Karpas-422 (cell line): ENCODE data around the gene LY86. TPM values are rescaled to one million over a fixed set of nuclear protein-coding genes. Genes with fewer than 3 reads are reported as not detected.

Source experiments
- DNase-seq: peaks from one replicate; pipeline ENCODE4 v3.0.0-alpha.2; 2015
- H2AFZ ChIP-seq: fragments of 200-600 bp; sonication (generic); 2 replicates; pipeline ENCODE4 v1.6.1; 2014; ENCODE audit warnings: antibody characterized with exemption, low read length, mixed read lengths
- H3K27ac ChIP-seq: fragments of 200-600 bp; sonication (generic); 2 replicates; pipeline ENCODE4 v1.5.1; 2014; ENCODE audit warnings: mild to moderate bottlenecking, low read length, moderate library complexity
- H3K27me3 ChIP-seq: fragments of 200-600 bp; sonication (generic); 2 replicates; pipeline ENCODE4 v1.6.1; 2014; ENCODE audit warnings: low read length, mixed read lengths
- H3K36me3 ChIP-seq: fragments of 200-600 bp; sonication (generic); 2 replicates; pipeline ENCODE4 v1.6.1; 2014; ENCODE audit warnings: low read length, mixed read lengths; ENCODE audit not compliant: insufficient read depth
- H3K4me1 ChIP-seq: fragments of 200-600 bp; sonication (generic); 2 replicates; pipeline ENCODE4 v1.6.1; 2014; ENCODE audit warnings: mild to moderate bottlenecking, low read length, mixed read lengths
- H3K4me2 ChIP-seq: fragments of 200-600 bp; sonication (generic); 2 replicates; pipeline ENCODE4 v1.6.1; 2014; ENCODE audit warnings: low read length, low read depth, mild to moderate bottlenecking; ENCODE audit not compliant: poor library complexity, severe bottlenecking
- H3K4me3 ChIP-seq: fragments of 200-600 bp; sonication (generic); 2 replicates; pipeline ENCODE4 v1.5.1; 2014; ENCODE audit warnings: mild to moderate bottlenecking, antibody characterized with exemption, low read length, mixed read lengths
- H3K79me2 ChIP-seq: fragments of 200-600 bp; sonication (generic); 2 replicates; pipeline ENCODE4 v1.6.1; 2014; ENCODE audit warnings: mild to moderate bottlenecking, low read length, mixed read lengths
- H3K9ac ChIP-seq: fragments of 200-600 bp; sonication (generic); 2 replicates; pipeline ENCODE4 v1.6.0; 2014; ENCODE audit warnings: low read length
- H3K9me2 ChIP-seq: fragments of 200-600 bp; sonication (generic), shearing (Covaris generic); replicated peaks from 2 replicates; pipeline ENCODE4 v1.6.0; 2014; ENCODE audit warnings: mild to moderate bottlenecking, low read length, moderate library complexity; ENCODE audit not compliant: insufficient read depth
- H3K9me3 ChIP-seq: fragments of 300-700, 200-600 bp; sonication (generic); 2 replicates; pipeline ENCODE4 v1.6.1; 2014; ENCODE audit warnings: low read length, mixed read lengths
- H4K20me1 ChIP-seq: fragments of 200-600 bp; sonication (generic); 2 replicates; pipeline ENCODE4 v1.6.1; 2014; ENCODE audit warnings: mild to moderate bottlenecking, antibody characterized with exemption, low read length, low read depth; ENCODE audit not compliant: insufficient read depth
- total RNA-seq: library from RNA; depleted of rRNA; stranded (reverse); fragments of >200 nt; shearing (Covaris generic); gene quantifications from 2 replicates; pipeline ENCODE4 v1.2.3, GENCODE V29; 2014; ENCODE audit warnings: low replicate concordance

The LY86 gene
- total RNA-seq, 1 experiment from 2014 or later = 187 TPM

GRCh38 chr6:6674872-6675271 lies 86.4 kb downstream of the LY86 start:
- no peak overlapping the region for H3K27ac ChIP-seq
- H2AFZ ChIP-seq = no peak overlapping the region
- H3K4me3 ChIP-seq = no peak overlapping the region
- H3K27me3 ChIP-seq = no peaks in the 10 kb centered on the region
- no peak overlapping the region for H3K4me2 ChIP-seq
- H3K9me2 ChIP-seq = no peaks in the 10 kb centered on the region
- DNase-seq = peak; percentile 71
- no peaks in the 10 kb centered on the region for H3K36me3 ChIP-seq
- no peaks in the 10 kb centered on the region for H4K20me1 ChIP-seq
- H3K9ac ChIP-seq = no peak overlapping the region
- no peaks in the 10 kb centered on the region for H3K9me3 ChIP-seq
- H3K4me1 ChIP-seq = peaks cover 3% of the 10 kb centered on the region; the same call in 1 of the 2 replicates
- H3K79me2 ChIP-seq = no peaks in the 10 kb centered on the region

- DNase-seq = peak; percentile 90
- Histone ChIP-seq H4K20me1 (no peaks in the 10 kb centered on the region), H2AFZ (no peak overlapping the region), H3K4me2 (no peak overlapping the region), H3K27me3 (no peaks in the 10 kb centered on the region), H3K79me2 (no peaks in the 10 kb centered on the region), H3K4me3 (no peak overlapping the region), H3K9me2 (no peaks in the 10 kb centered on the region), H3K36me3 (no peaks in the 10 kb centered on the region), H3K4me1 (peaks cover 3% of the 10 kb centered on the region; the same call in 1 of the 2 replicates), H3K9me3 (no peaks in the 10 kb centered on the region), H3K9ac (no peak overlapping the region), H3K27ac (no peak overlapping the region)
These were observed 88.5 kb downstream of the LY86 start for GRCh38 chr6:6676910-6677441.

- Histone ChIP-seq H3K27ac (no peak overlapping the region), H3K4me3 (no peak overlapping the region), H3K4me2 (no peak overlapping the region), H3K4me1 (peaks cover 3% of the 10 kb centered on the region; the same call in 1 of the 2 replicates), H3K79me2 (no peaks in the 10 kb centered on the region), H3K27me3 (no peaks in the 10 kb centered on the region), H2AFZ (no peak overlapping the region), H4K20me1 (no peaks in the 10 kb centered on the region), H3K9me2 (no peaks in the 10 kb centered on the region), H3K9ac (no peak overlapping the region), H3K36me3 (no peaks in the 10 kb centered on the region), H3K9me3 (no peaks in the 10 kb centered on the region)
- DNase-seq = no peak
These were observed 89.7 kb downstream of the LY86 start for GRCh38 chr6:6678185-6678671.

GRCh38 chr6:6678811-6679210 lies 90.3 kb downstream of the LY86 start:
- Histone ChIP-seq H3K4me2 (no peak overlapping the region), H3K79me2 (no peaks in the 10 kb centered on the region), H2AFZ (no peak overlapping the region)

GRCh38 chr6:6679633-6680032 lies 91.1 kb downstream of the LY86 start:
- Histone ChIP-seq H3K9ac (no peak overlapping the region), H3K27ac (no peak overlapping the region), H3K4me1 (peaks cover 3% of the 10 kb centered on the region; the same call in 1 of the 2 replicates), H3K4me2 (no peak overlapping the region), H3K4me3 (no peak overlapping the region), H3K9me2 (no peaks in the 10 kb centered on the region), H3K79me2 (no peaks in the 10 kb centered on the region), H2AFZ (no peak overlapping the region), H4K20me1 (no peaks in the 10 kb centered on the region), H3K36me3 (no peaks in the 10 kb centered on the region), H3K27me3 (no peaks in the 10 kb centered on the region), H3K9me3 (no peaks in the 10 kb centered on the region)
- DNase-seq = no peak

More at GRCh38 chr6:6678811-6679210, 90.3 kb downstream of the LY86 start:
- peaks cover 3% of the 10 kb centered on the region; the same call in 1 of the 2 replicates for H3K4me1 ChIP-seq
- H3K27me3 ChIP-seq = no peaks in the 10 kb centered on the region
- DNase-seq = no peak
- H3K27ac ChIP-seq = no peak overlapping the region
- H4K20me1 ChIP-seq = no peaks in the 10 kb centered on the region
- H3K9me2 ChIP-seq = no peaks in the 10 kb centered on the region
- H3K9me3 ChIP-seq = no peaks in the 10 kb centered on the region
- H3K9ac ChIP-seq = no peak overlapping the region
- H3K4me3 ChIP-seq = no peak overlapping the region
- H3K36me3 ChIP-seq = no peaks in the 10 kb centered on the region

- Histone ChIP-seq H3K4me2 (no peak overlapping the region), H3K9me2 (no peaks in the 10 kb centered on the region)
These were observed 92.0 kb downstream of the LY86 start for GRCh38 chr6:6680526-6680925.

GRCh38 chr6:6681075-6681849 lies 92.7 kb downstream of the LY86 start:
- no peaks in the 10 kb centered on the region for H3K9me3 ChIP-seq
- no peak for DNase-seq
- no peaks in the 10 kb centered on the region for H3K79me2 ChIP-seq
- no peak overlapping the region for H3K27ac ChIP-seq
- no peaks in the 10 kb centered on the region for H4K20me1 ChIP-seq
- H3K4me1 ChIP-seq = peaks cover 9% of the 10 kb centered on the region
- H3K4me2 ChIP-seq = no peak overlapping the region
- no peaks in the 10 kb centered on the region for H3K36me3 ChIP-seq
- H3K9me2 ChIP-seq = no peaks in the 10 kb centered on the region
- no peaks in the 10 kb centered on the region for H3K27me3 ChIP-seq
- H3K9ac ChIP-seq = no peak overlapping the region
- H2AFZ ChIP-seq = no peak overlapping the region
- no peak overlapping the region for H3K4me3 ChIP-seq

More at GRCh38 chr6:6680526-6680925, 92.0 kb downstream of the LY86 start:
- no peaks in the 10 kb centered on the region for H3K79me2 ChIP-seq
- peaks cover 3% of the 10 kb centered on the region for H3K4me1 ChIP-seq
- H3K27me3 ChIP-seq = no peaks in the 10 kb centered on the region
- no peaks in the 10 kb centered on the region for H3K36me3 ChIP-seq
- no peak overlapping the region for H3K4me3 ChIP-seq
- no peak overlapping the region for H3K9ac ChIP-seq
- H3K27ac ChIP-seq = no peak overlapping the region
- no peaks in the 10 kb centered on the region for H4K20me1 ChIP-seq
- no peaks in the 10 kb centered on the region for H3K9me3 ChIP-seq
- no peak overlapping the region for H2AFZ ChIP-seq
- no peak for DNase-seq

- H2AFZ ChIP-seq = no peak overlapping the region
- no peaks in the 10 kb centered on the region for H3K27me3 ChIP-seq
- H3K4me2 ChIP-seq = no peak overlapping the region
- no peaks in the 10 kb centered on the region for H3K9me2 ChIP-seq
- no peak for DNase-seq
- H3K79me2 ChIP-seq = no peaks in the 10 kb centered on the region
- no peak overlapping the region for H3K27ac ChIP-seq
- H3K9me3 ChIP-seq = no peaks in the 10 kb centered on the region
- H3K4me1 ChIP-seq = peaks cover 11% of the 10 kb centered on the region
- no peaks in the 10 kb centered on the region for H4K20me1 ChIP-seq
- H3K36me3 ChIP-seq = no peaks in the 10 kb centered on the region
- H3K4me3 ChIP-seq = no peak overlapping the region
- no peak overlapping the region for H3K9ac ChIP-seq
These were observed 93.7 kb downstream of the LY86 start for GRCh38 chr6:6682225-6682624.
